ENCODE data around the gene RNF19B.

Gene RNF19B

DNA sequence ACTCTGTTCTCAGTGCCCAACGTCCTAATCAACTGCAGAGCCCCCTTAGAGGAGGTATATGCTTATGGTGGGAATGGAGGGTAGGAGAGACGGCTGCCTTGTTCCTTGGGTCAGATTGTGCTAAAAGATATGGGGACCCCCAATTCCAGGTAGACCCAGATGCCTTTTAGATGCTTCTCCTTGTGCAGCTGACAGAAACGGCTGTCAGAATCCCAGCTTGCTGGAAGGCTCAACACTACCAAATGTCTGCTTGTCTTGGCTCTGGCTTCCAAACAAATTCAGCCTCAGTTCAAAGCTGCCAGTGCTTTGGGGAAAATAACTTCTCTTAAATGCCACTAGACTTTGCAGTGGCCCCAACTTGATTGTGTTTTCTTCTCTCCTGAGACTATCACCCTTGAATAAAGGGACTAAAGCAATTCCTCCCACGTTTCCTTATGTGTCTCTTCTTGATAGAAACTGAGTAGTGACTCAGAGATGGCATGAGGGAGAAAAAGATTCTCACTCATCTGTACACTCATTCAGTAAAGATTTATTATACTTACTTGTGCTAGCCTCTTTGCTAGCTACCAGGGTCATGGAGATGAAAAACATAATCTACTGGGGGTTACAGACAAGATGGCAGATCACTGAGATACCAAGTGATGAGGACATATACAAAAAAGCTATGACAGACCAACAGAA, 3.4 kb upstream of the RNF19B start:
- no peak for DNase-seq (ENCODE audit: low read depth in 2 of 2)

DNA sequence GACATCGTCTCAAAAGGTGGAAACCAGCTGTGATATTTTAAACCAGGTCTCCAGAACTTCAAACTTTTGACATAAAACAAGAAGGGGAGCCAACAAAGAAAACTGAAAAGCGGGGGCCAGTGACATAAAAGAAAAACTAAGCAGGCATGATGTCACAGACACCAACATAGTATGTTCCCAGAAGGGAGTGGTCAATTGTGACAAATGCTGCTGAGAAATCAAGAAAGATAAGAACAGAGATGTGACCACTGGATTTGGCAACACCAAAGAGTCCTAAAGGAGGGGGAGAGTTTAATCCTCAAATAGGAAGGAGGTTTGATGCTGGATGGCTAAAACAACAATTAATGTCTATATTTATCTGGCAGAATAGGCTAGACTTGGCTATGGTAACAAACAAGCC, 2.3 kb upstream of the RNF19B start:
- no peak for DNase-seq (ENCODE audit: low read depth in 2 of 2)

DNA sequence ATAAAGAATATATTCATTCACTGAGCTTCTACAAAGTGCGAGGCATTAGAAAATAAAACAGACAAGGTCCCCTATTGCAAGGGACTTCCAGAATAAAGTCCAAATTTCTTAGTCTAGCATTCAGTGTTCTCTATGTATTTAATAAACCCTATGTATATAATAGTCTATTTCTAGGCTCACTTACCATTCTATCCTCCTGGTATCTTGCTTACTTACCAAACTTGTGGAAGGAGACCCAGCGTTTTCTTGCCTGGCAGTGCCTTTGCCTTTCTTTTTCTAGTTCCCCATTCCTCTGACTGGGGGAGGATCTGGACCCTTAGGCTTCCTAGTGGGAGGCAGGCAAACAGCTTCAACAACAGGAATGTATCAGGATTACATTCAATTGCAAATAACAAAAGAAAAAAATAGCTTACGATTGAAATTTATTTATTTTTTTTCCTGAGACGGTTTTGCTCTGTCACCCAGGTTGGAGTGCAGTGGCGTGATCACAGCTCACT, 690 bp upstream of the RNF19B start:
- no peak for DNase-seq (ENCODE audit: low read depth in 2 of 2)

DNA sequence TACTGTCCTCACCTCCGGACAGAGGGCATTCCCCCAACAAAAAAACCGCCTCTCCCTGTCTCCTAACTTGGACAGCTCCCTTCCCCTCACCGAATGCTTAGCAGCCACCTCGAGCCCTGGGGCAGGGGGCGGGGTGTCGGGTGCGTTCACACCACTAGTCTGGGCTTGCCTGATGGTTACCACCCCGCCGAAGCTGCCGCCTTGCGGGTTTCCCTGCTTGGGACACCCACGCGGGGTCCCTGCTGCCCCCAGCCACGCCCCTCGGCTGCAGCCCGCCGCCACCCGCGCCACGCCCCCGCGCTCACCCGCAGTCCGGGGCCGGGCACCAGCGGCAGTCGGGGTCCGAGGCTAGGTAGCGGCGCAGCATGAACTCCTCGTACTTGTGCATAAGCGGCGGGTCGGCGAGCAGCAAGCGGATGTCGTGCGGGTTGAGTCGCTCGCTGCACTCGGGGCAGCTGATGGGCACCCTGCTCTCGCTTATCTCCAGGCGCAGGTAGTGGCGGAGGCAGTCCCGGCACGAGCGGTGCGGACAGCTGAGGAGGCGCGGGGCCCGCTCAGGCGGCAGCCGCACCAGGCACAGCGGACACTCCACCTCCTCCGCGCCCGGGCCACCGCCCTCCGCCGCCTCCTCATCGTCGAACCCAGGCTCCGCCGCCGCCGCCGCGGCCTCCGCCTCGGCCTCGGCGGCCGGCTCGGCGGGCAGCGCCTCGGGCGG, 706 bp downstream of the RNF19B start:
- DNase-seq (ENCODE audit: low read depth in 2 of 2): peak; percentile 17 to 52

DNA sequence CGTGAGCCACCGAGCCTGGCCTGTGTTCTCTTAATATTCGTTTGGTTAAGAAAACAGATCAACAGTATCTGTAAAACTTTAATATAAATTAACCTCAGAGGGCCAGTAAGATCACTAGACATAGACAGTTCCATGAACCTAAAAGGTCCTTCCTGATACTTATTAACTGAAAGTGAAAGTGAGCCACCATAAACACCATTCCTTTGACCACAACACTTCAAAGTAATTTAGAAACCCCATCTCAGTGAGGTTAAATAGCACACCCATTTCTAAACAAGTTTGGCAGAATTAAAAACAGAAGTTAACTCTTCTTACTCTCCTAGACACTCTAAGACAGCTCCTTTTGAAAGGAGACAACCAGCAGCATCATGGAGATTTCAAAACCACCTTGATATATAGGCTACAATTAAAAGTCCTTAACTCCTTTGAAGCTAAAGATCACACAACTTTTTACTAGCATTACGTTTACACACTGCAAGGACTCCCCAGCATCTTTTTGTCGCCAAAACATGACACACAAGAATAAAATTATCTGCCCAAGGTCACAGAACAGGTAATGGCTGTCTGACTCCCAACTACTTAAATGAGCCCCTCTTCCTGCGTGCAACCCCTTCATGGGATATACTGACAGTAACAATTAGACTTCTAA, 2.2 kb downstream of the RNF19B start:
- no peak for DNase-seq (ENCODE audit: low read depth in 2 of 2)

DNA sequence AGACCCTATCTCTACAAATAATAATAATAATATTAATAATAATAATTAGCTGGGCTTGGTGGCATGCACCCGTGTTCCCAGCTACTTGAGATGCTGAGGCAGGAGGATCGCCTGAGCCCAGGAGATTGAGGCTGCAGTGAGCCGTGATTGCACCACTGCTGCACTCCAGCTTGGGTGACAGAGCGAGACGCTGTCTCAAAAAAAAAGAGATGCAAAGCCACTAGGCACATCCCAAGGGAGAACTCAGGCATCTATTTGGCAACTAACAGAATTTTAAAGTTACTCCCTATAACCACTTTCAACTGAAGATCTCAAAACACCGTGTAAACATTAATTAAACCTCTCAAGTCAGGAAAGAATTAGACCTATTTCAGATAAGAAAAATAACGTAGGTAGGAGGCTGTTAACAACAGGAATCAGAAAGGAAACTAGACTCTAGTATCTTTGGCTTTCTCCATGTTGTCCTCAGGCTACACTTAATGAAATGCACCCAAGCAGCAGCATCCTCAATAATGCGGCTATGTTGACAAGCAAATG, 3.7 kb downstream of the RNF19B start:
- DNase-seq (ENCODE audit: low read depth in 2 of 2): no peak

DNA sequence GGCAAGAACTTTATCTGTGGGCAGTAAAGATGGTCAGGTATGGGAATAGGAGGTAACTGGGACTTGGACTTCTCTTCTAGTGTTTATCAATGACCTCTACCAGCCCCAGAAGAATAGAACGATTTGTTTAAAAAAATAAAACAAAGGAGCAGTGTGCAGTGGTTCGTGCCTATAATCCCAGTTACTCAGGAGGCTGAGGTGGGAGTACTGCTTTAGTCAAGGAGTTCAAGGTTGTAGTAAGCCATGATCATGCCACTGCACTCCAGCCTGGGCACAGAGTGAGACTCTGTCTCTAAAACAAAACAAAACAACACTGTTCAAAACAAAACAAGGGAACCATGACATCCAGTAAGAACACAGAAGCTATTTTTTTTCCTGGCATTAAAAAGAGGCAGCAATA, 4.3 kb downstream of the RNF19B start:
- no peak for DNase-seq (ENCODE audit: low read depth in 2 of 2)

DNA sequence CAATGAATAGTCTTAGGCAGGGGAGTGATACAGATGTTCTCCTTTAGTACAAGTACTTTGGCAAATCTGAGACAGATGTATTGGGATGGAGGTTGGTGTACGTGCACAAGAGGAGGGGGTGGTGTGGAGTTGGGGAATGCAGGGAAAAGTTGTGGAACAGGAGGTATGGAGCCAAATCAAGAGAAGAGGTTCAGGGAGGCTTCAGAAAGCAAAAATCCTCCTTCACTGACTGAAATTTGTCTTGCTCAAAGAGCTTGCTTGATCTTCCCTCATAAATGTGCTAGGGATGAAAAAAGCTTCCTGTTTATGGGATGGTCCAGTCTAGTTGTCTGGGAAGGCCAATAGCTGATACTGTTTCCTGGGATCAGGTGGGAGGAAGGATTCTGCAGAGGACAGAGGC, 5.8 kb downstream of the RNF19B start:
- DNase-seq (ENCODE audit: low read depth in 2 of 2): no peak

DNA sequence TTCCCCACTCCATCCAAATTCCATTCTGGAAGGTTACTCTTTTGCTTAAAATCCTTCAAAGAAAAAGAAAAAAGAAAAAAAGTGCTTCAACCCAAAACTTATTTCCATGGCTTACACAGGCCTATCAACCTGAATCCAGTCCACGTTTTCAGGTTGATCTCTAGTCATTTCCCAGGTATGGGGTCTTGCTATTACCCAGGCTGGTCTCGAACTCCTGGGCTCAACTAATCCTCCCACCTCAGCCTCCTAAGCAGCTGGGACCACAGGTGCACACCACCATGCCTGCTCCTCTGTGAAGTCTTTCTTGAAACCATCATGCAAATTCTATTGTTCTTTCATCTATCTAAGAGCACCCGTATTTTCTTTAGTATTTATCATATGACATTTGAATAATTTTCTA, 7.6 kb downstream of the RNF19B start:
- DNase-seq (ENCODE audit: low read depth in 2 of 2): no peak

DNA sequence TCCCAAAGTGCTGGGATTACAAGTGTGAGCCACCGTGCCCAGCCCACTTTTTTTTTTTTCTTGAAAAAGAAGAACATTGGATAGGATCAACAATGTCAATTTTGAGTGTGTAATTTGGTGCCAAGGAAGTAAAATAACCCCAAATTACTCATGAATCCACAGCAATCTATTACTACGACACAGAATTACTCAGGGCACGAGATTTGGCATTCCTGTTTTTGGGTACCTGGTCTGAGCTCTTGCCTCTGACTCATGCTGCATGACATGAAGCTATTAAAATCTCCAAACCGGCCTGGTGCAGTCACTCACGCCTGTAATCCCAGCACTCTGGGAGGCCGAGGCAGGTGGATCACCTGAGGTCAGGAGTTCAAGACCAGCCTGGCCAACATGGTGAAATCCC, 10.4 kb downstream of the RNF19B start:
- DNase-seq (ENCODE audit: low read depth in 2 of 2): no peak

DNA sequence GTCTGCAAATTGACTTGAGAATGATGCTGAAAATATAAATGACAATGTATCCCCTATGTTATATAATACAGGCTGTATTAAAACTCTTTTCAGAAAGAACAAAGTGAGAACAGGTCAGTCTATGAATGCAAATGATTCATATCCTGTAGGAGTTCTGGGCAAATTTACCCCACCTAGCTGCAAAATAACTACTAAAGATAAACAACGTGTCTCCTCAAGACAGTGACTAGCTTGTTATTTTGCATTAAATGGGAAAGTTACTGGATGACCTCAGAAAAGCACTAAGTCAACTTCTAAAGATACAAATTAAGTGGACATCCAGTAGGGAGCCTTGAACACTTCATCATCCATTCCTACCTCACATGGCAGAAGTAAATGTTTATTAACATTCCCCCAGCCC, 11.1 kb downstream of the RNF19B start:
- DNase-seq (ENCODE audit: low read depth in 2 of 2): no peak

DNA sequence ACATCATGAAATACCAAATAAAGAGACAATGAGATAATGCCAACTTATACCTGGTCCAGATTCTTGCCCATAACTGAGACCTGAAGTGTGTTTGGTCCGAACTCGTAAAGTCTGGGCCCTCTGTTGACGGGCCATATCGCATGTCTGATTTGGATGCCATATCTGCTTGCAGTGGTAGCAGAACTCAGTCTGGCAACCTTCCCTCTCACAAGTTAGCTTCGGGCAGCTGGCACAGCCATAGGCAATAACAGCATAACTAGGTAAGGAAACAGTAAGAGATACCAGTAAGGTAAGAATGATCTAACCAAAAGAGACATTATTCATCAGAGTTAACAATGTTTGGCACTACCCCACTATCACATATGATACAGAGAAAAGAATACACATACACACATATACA, 15.1 kb downstream of the RNF19B start:
- no peak for DNase-seq (ENCODE audit: low read depth in 2 of 2)

DNA sequence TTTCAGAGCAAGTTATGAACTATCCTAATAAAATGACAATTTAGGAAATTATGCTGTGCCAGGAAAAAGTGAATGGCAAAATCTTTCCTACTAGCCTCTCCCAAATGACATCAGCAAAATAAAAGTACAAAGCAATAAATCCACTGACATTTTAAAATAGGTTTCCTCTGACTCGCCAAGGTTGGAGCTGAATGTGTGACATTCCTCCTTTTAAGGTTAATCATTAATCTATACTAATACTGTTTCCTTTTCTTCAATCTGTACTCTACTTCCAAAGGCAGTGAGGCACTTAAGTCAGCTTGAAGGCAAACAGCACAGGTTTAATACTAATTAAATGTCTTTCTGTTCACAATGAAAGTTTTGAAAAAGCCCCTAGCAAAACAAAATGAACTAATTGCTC, 15.7 kb downstream of the RNF19B start:
- no peak for DNase-seq (ENCODE audit: low read depth in 2 of 2)

DNA sequence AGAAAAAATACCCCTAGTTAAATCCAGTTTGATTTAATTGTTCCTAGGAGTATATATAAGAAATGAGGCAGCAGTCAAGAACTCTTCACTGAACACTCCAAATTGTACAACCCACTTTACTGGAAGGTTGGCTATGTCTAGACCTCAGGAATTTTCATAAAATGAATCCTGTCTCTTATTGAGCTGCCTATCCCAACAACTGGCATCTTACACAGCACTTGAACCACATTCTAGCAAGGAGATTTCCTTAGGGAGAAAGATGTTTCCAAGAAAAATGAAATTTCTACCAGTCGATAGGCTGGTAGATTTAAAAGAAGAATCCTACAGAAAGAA, 16.3 kb downstream of the RNF19B start:
- DNase-seq (ENCODE audit: low read depth in 2 of 2): no peak

DNA sequence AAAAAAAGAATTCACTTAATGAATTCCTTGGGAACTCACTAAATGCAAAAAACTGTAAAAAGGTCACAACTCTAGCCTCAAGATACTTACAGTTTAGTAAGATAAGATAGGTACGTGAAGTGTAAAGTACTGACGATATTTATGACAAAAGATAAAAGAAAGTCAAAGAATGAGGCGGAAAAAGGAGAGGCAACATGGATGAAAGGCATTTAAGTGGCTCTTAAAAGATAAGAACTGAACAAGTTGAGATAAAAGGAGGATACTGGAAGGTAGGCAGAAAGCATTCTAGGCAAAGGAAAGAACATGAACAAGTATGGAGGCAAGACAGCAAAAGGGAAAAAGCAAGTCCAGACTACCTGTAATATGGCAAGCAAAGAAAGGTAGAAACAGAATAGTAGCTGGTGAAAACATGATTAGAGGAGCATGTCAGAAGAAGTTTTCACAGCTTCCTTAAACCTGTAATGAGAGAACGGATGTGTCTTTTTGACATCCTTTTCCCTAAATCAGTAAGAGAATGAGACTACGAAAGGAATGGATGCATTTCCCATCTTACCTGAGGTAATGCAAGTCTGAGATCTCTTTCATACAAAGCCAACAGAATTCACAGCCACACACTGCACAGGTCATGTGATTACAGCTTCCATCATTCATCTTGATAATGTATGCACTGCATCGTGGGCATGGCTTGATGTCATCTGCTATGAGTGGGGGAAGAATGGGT, 16.8 kb downstream of the RNF19B start:
- no peak for DNase-seq (ENCODE audit: low read depth in 2 of 2)

DNA sequence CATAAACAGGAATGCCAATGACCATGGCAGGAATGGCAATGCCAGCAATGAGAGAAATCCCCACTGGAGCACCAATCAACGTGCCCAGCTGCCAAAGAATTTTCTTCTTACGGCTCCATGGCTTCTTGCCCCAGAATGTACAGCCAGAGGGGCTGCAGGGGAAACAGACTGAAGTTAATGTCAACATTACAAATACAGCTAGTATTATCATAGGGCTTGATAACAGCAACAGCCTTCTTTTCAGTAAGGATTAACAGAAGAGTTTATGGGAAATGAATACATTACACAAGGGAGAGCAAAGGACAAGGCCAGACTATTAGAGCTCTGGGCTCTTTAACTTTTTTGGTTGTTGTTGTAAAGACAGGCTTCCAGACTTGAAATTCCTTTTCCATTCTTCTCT, 18.2 kb downstream of the RNF19B start:
- DNase-seq (ENCODE audit: low read depth in 2 of 2): no peak

DNA sequence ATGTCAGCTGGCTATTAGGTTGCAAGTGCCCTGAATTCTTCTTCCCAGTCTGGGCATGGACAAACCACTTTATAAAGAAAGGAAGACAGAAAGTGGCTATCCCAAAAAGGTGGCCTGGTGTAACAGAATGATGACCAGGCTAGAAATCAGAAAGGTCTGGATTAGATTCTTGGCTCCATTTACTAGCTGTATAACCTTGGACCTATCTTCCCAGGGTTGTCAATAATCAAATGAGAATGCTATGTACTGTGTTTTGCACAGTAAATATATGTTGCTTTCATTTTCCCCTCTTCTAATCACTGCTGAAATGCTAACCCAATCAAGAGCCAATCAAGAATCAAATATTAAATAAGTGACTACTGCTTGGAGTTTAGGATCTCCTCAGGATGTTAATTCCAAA, 20.4 kb downstream of the RNF19B start:
- no peak for DNase-seq (ENCODE audit: low read depth in 2 of 2)

DNA sequence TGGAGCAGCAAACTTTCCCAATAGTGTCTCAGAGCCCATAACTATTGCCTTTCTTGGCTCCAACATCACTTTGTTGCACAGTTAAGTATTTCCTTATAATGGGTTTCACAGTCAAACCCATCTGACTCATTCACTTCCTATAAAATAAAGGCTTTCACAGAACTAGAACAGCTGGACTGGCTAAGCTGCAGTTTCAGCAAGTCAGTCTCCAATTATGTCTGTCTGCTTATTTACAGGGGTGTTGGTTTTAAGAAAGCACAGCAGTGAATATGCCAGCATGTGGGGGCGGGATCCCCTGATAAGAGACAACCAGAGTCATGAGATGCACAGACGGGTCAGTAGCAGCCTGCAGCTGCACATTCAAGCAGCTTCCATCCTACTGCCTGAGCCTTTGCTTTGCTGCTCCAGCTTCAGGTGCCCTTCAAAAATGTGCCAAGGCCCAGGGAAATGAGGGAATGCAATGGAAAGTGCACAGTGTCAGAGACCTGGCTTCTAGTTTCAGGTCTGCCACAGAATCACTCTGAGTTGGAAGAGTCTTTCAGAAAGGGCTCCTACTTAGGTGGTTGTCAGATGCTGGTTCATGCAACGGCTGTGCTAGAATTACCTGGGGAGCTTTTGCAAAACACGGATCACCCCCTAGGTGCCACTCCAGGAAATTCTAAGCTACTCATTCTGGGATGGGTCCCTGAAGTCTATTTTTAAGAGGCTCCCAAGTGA, 24.8 kb downstream of the RNF19B start:
- peak in 1 of 2 experiments; percentile 18 for DNase-seq (ENCODE audit: low read depth in 2 of 2)

DNA sequence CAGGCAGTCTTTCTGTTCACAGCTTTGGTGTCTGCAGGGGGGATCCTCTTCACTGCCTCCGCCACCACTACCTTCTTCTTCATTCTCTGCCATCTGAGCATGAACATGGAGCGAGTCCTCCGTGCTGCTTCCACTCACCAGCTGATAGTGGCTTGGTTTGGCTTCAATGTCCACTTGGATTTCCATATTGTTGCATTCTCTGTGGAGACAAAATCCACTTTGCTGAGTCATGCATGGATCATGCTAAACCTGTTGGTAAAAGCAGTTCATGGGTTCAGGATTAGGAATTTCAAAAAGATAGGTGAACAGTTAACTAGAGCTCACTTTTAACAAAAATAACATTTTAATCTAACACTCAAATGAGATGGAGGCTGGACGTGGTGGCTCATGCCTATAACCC, 27.5 kb downstream of the RNF19B start:
- DNase-seq (ENCODE audit: low read depth in 2 of 2): no peak

DNA sequence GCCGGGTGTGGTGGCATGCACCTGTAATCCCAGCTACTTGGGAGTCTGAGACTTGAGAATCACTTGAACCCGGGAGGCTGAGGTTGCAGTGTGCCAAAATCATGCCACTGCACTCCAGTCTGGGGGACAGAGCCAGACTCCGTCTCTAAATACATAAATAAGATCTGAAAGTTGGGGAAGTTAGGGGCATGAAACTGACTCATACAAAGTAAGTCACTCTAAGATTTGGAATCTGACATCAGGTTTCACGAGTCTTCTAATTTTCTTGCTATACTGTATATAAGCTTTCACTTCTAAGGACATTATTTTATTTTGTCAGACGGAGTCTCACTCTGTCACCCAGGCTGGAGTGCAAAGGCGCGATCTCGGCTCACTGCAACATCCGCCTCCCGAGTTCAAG, 30.1 kb downstream of the RNF19B start:
- no peak for DNase-seq (ENCODE audit: low read depth in 2 of 2)

DNA sequence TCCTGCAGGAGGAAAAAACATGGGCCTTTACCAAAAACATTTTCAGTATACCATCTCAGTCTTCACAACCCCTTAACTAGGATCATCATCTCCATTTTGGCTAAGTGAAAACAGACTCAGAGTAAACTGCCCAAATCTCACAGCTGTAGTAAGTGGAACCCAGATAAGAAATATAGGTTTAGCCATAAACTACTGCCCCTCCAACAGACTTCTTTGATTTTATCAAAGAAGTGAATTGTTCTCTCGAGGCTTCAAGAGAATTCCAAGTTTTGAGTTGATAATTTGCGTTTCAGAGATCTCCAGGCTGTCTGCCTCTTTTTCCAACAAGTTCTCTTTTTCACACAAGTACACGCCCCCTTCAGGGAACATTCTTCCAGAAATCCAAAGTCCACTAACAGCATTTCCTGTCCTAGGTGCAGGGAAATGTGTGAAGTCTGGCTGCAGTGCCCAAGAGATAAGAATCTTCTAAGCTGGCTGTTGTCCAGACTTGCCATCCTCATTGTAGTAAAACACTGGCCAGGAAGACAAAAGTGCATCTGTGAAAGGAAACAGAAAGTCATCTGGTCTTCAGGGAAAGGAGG, 30.8 kb downstream of the RNF19B start:
- no peak for DNase-seq (ENCODE audit: low read depth in 2 of 2)

Measured in stimulated activated CD4-positive, alpha-beta T cell treated with anti-CD3 and anti-CD28 coated beads, Interleukin-12 subunit alpha, Interleukin-12 subunit beta, amount 100 ng/mL, for 24 hours (primary cell).